22Rv1 (cell line): ENCODE measurements around the gene TOMM22.
"Not testable (repeated sequence)": the region's sequence is repeated elsewhere in the genome, so short reads cannot be mapped to it uniquely, and the experiment has no call there.

ENCODE experiments used
- H3K27ac ChIP-seq: fragments of 450-650 bp; 2 replicates; pipeline ENCODE4 v1.5.1; 2017
- ZFX ChIP-seq: fragments of 450-650 bp; IDR thresholded peaks from 2 replicates; pipeline ENCODE4 v1.6.1; 2017; ENCODE audit warnings: antibody characterized with exemption, borderline replicate concordance
- TF ChIP-seq, protein P1 (sequence below): fragments of 450-650 bp; IDR thresholded peaks from 2 replicates; pipeline ENCODE4 v1.5.1; 2017; ENCODE audit warnings: mild to moderate bottlenecking

TOMM22 gene

DNA sequence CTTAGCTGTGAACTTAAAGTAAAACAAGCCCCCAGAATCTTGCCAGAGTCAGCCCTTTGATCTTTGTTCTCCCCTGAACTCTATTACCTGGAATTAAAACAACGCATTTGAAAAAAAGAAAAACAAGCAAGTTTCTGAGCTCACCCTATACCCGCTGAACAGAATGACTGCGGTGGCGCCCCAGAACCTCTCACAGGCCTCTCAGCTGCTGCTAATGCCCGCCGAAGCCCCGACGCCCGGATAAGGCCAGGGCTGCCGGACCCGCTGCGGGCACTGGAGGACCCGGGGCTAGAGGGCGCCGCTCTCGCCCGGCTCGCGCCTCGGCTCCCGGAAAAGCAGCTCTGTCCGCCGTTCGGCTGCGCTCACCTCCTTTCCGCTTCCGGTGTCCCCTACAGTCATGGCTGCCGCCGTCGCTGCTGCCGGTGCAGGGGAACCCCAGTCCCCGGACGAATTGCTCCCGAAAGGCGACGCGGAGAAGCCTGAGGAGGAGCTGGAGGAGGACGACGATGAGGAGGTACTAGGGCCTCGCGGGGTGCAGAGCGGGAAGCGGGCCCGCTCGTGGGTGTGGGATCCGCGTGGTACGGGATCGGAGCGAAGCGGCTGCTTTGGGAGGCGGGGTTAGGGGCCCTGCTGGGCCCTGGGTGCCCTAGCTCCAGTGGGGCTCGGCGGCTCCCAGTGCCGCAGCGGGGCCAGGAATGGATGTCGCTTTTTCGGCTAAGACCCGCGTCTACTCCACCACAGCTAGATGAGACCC is at the start of gene TOMM22:
Gene TOMM22 (plus strand): TSS at position 376 of the 754 bp plus-strand sequence. CDS start 22 bp downstream, at position 398.
- TF ChIP-seq ZFX: no peak
- TF ChIP-seq, protein P1, sequence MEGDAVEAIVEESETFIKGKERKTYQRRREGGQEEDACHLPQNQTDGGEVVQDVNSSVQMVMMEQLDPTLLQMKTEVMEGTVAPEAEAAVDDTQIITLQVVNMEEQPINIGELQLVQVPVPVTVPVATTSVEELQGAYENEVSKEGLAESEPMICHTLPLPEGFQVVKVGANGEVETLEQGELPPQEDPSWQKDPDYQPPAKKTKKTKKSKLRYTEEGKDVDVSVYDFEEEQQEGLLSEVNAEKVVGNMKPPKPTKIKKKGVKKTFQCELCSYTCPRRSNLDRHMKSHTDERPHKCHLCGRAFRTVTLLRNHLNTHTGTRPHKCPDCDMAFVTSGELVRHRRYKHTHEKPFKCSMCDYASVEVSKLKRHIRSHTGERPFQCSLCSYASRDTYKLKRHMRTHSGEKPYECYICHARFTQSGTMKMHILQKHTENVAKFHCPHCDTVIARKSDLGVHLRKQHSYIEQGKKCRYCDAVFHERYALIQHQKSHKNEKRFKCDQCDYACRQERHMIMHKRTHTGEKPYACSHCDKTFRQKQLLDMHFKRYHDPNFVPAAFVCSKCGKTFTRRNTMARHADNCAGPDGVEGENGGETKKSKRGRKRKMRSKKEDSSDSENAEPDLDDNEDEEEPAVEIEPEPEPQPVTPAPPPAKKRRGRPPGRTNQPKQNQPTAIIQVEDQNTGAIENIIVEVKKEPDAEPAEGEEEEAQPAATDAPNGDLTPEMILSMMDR: peak; percentile 95

DNA sequence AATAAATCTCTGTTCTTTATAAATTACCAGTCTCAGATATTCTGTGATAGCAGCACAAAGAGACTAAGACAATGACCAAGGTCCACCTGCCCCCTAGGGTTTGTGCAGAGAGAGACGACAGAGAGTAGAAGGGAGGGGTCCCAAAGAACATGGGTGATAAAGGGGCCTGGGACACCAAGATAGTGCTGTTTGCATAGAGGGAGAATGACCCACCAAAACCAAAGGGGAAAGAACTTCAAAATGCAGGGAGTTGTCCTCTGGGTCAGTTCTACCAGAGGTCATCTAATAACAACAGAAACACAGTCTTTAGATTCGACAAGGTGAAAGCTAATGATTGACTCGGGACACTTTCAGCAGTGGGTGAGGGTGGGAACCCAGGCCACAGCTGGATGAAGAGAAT is 49.2 kb upstream of the TOMM22 start:
- TF ChIP-seq ZFX: no peak
- TF ChIP-seq, protein P1: no peak
- H3K27ac ChIP-seq: no peak overlapping the region

More for the DNA sequence above, at the start of gene TOMM22:
- peak within 1 kb of the TSS; percentile 67 for H3K27ac ChIP-seq

DNA sequence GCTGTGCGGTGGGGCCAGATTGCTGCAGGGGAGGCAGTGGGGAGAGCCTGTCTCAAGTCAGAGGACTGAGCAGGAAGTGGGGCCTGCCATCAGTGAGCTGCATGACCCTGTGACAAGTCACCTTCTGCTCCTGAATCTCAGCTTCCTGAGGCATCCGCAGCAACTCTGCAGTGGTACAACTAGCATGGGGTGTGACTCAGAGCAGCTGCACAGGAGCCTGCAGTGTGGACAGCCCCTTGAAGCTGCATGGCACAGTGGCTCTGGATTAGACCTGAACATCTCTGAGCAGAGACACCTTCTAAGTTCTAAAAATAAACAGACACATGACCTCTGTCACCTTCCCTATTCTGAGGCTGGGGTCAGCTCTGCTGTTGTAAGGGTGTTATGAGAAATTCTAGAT is 43.5 kb upstream of the TOMM22 start:
- TF ChIP-seq ZFX: no peak
- TF ChIP-seq, protein P1: no peak
- no peak overlapping the region for H3K27ac ChIP-seq

DNA sequence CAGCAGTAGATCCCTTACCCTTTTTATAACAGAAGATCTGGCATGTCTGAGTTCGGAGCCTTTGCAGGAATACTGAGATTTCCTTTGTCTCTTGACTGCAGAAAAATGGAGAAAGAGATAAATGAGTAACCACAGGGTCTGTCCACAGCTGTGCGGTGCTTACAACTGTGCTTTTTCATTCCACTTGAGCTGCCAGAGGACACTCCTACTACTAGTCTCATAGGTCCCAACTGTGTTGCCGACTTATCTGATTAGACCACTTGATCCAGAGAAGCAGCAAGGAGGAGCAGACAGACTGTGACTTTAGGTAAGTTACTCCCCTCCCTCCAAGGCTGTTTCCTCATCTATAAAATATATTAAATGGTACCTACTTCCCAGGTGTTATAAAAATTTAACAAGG is 43.0 kb upstream of the TOMM22 start:
- no peak for TF ChIP-seq ZFX
- TF ChIP-seq, protein P1: no peak
- no peak overlapping the region for H3K27ac ChIP-seq

DNA sequence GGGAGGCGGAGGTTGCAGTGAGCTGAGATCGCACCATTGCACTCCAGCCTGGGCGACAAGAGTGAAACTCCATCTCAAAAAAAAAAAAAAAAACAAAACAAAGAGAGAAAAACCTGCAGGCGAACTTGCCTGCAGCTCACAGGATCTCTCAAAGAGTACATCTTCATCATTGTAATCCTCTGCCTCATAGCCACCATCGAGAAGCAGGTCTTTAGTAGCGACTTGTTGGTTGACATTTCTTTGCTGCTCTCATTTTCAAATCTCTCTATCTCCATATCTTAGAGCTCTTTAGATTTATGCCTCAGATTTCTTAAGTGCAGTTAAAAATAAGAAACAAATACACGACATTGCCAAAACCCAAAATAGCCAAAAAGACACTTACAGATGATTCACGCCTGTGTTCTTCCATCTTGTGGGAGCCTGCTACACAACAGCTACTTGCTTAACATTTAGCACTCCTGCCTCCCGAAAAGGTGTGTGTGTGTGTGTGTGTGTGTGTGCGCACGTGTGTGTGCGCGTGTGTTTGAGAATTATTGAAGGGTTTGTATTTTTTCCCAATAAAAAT is 40.2 kb upstream of the TOMM22 start:
- no peak for TF ChIP-seq ZFX
- TF ChIP-seq, protein P1: no peak

DNA sequence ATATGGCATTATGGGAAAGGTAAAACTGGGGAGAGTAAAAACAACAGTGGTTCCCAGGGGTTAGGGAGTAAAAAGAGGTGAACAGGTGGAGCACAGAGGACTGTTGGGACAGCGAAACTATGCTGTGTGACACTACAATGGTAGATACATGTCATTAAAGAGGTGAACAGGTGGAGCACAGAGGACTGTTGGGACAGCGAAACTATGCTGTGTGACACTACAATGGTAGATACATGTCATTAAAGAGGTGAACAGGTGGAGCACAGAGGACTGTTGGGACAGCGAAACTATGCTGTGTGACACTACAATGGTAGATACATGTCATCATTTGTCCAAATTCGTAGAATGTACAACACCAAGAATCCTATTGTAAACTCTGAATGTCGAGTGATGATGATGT is 37.5 kb upstream of the TOMM22 start:
- not testable (repeated sequence) for H3K27ac ChIP-seq

More for the DNA sequence above, 40.2 kb upstream of the TOMM22 start:
- H3K27ac ChIP-seq: no peak overlapping the region

DNA sequence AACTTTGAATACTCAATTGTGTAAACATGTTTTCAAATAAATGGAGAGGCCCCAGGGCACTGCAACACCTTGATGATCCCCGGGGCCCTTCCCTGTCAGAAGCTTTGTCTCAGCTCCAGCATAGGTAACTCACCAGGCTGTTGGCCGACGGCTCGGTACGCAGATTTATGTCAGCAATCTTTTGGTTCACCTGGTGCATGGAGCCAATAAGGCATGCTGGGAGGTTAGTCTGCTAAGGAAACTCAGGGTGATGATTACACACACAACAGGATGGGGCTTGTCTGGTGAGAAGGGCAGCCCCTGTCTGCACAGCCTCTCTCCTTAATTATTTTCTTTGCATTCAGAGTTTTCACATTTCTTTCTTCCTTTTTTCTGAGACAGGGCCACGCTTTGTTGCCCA is 36.3 kb upstream of the TOMM22 start:
- TF ChIP-seq, protein P1: no peak
- no peak overlapping the region for H3K27ac ChIP-seq
